DND-41 (cell line): Measurements from ENCODE around the gene TRDMT1.

Source experiments
- CTCF ChIP-seq: IDR thresholded peaks from 2 replicates; pipeline ENCODE4 v1.5.1; 2012; ENCODE audit warnings: borderline replicate concordance, low read length, moderate library complexity, mild to moderate bottlenecking; ENCODE audit not compliant: poor library complexity, severe bottlenecking; ENCODE audit errors: extremely low read depth
- EZH2 ChIP-seq: IDR thresholded peaks from 3 replicates; pipeline ENCODE4 v1.6.1; 2012; ENCODE audit warnings: borderline replicate concordance, low read depth, mild to moderate bottlenecking, moderate library complexity, low read length, inconsistent platforms; ENCODE audit not compliant: severe bottlenecking

DNA sequence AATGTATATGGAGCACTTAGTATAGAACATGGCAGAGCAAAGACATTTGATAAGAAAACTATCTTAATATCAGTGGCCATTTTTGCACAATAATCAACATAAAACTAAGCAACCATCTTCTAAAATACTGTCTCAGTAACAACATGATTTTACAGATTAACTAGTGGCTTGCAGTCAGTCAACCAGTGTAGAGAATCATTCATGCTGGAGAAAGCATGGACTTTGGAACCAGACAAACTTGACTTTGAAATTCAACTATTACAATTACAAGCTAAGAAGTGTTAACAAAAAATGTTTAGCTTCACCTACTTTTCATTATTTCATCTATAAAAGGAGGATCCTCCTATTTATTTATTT lies 99.6 kb downstream of the TRDMT1 start:
- no peak for TF ChIP-seq CTCF
- no peak for TF ChIP-seq EZH2
